ENCODE measurements around the gene B3GALT6. TPM values are rescaled to one million over a fixed set of nuclear protein-coding genes. Genes with fewer than 3 reads are reported as not detected.
A peak's percentile ranks its signal among the peaks of the same experiment; 100 is the strongest.

Gene B3GALT6
- total and polyA plus RNA-seq, 7 experiments from 2014 or later = 7.2 to 29.0 (median 12.7) TPM

- H3K27ac Mint-ChIP-seq = no peak overlapping the region
Observed at GRCh38 chr1:1197551-1198422, 34.2 kb upstream of the B3GALT6 start.

GRCh38 chr1:1198423-1199140 is 33.5 kb upstream of the B3GALT6 start:
- H3K36me3 Mint-ChIP-seq = peaks cover 0 to 14% (median 0%) of the 10 kb centered on the region in 5 donors
- Histone ChIP-seq H3K27me3 (ENCODE audit: control insufficient read depth in 2 of 2, insufficient read depth in 2 of 2, low read length in 2 of 2) (no peaks in the 10 kb centered on the region), H3K9me3 (ENCODE audit: control insufficient read depth in 2 of 3, low read length in 3 of 3) (no peaks in the 10 kb centered on the region), H3K4me3 (ENCODE audit: low read length) (no peak overlapping the region), H3K36me3 (ENCODE audit: control insufficient read depth in 2 of 3, insufficient read depth in 3 of 3, low read length in 3 of 3) (no peaks in the 10 kb centered on the region), H3K4me1 (ENCODE audit: control insufficient read depth in 2 of 2, insufficient read depth in 2 of 2, low read length in 2 of 2) (no peaks in the 10 kb centered on the region), H3K27ac (ENCODE audit: low read depth, low read length) (no peak overlapping the region)
- H3K27me3 Mint-ChIP-seq = no peaks in the 10 kb centered on the region
- H3K4me1 Mint-ChIP-seq = peaks cover 0 to 11% (median 0%) of the 10 kb centered on the region in 7 donors
- ChIA-PET CTCF (no interaction called here), POLR2A (no interaction called here)
- DNase-seq (no peak), ATAC-seq (no peak)
- no peak overlapping the region for H3K27ac Mint-ChIP-seq
- intact Hi-C loops (cut with micrococcal nuclease) = no loop called here
- peaks cover 0 to 14% (median 7%) of the 10 kb centered on the region in 11 donors for H3K9me3 Mint-ChIP-seq
- no peak overlapping the region for H3K4me3 Mint-ChIP-seq

More at GRCh38 chr1:1197551-1198422, 34.2 kb upstream of the B3GALT6 start:
- no peaks in the 10 kb centered on the region for H3K36me3 ChIP-seq (ENCODE audit: control insufficient read depth in 2 of 3, insufficient read depth in 3 of 3, low read length in 3 of 3)
- no peak overlapping the region for H3K4me3 Mint-ChIP-seq
- ChIA-PET CTCF (no interaction called here), POLR2A (no interaction called here)
- H3K27me3 Mint-ChIP-seq = no peaks in the 10 kb centered on the region
- H3K9me3 Mint-ChIP-seq = peaks cover 0 to 14% (median 7%) of the 10 kb centered on the region in 11 donors
- intact Hi-C loops (cut with micrococcal nuclease) = no loop called here
- H3K9me3 ChIP-seq (ENCODE audit: control insufficient read depth in 2 of 3, low read length in 3 of 3) = no peaks in the 10 kb centered on the region
- no peak overlapping the region for H3K27ac ChIP-seq (ENCODE audit: low read depth, low read length)
- no peaks in the 10 kb centered on the region for H3K4me1 ChIP-seq (ENCODE audit: control insufficient read depth in 2 of 2, insufficient read depth in 2 of 2, low read length in 2 of 2)
- no peak for ATAC-seq
- H3K4me1 Mint-ChIP-seq = peaks cover 0 to 11% (median 0%) of the 10 kb centered on the region in 7 donors
- H3K4me3 ChIP-seq (ENCODE audit: low read length) = no peak overlapping the region
- DNase-seq = no peak
- H3K27me3 ChIP-seq (ENCODE audit: control insufficient read depth in 2 of 2, insufficient read depth in 2 of 2, low read length in 2 of 2) = no peaks in the 10 kb centered on the region
- H3K36me3 Mint-ChIP-seq = peaks cover 0 to 14% (median 0%) of the 10 kb centered on the region in 5 donors

- Mint-ChIP-seq H3K9me3 (peaks cover 0 to 11% (median 7%) of the 10 kb centered on the region in 11 donors), H3K4me1 (peaks cover 0 to 11% (median 0%) of the 10 kb centered on the region in 7 donors), H3K27ac (peak overlapping the region in 8 of 9 donors; percentile 32 to 80 (median 56)), H3K27me3 (no peaks in the 10 kb centered on the region), H3K4me3 (peak overlapping the region; percentile 44 to 75 (median 54)), H3K36me3 (peaks cover 0 to 10% (median 0%) of the 10 kb centered on the region in 5 donors)
- H3K4me3 ChIP-seq (ENCODE audit: low read length) = no peak overlapping the region
- intact Hi-C loops (cut with micrococcal nuclease) = no loop called here
- DNase-seq (no peak), ATAC-seq (no peak)
- ChIA-PET CTCF (no interaction called here), POLR2A (no interaction called here)
- no peaks in the 10 kb centered on the region for H3K36me3 ChIP-seq (ENCODE audit: control insufficient read depth in 2 of 3, insufficient read depth in 3 of 3, low read length in 3 of 3)
- H3K27me3 ChIP-seq (ENCODE audit: control insufficient read depth in 2 of 2, insufficient read depth in 2 of 2, low read length in 2 of 2) = no peaks in the 10 kb centered on the region
- H3K4me1 ChIP-seq (ENCODE audit: control insufficient read depth in 2 of 2, insufficient read depth in 2 of 2, low read length in 2 of 2) = no peaks in the 10 kb centered on the region
- no peaks in the 10 kb centered on the region for H3K9me3 ChIP-seq (ENCODE audit: control insufficient read depth in 2 of 3, low read length in 3 of 3)
- H3K27ac ChIP-seq (ENCODE audit: low read depth, low read length) = peak overlapping the region; percentile 2
Observed at GRCh38 chr1:1199141-1199960, 32.7 kb upstream of the B3GALT6 start.

- Mint-ChIP-seq H3K36me3 (peaks cover 0 to 5% (median 0%) of the 10 kb centered on the region in 5 donors), H3K4me3 (peak overlapping the region; percentile 47 to 75 (median 58)), H3K27ac (peak overlapping the region in 8 of 9 donors; percentile 40 to 80 (median 74)), H3K4me1 (peaks cover 0 to 11% (median 0%) of the 10 kb centered on the region in 7 donors), H3K9me3 (peaks cover 0 to 5% (median under 1%) of the 10 kb centered on the region in 11 donors), H3K27me3 (no peaks in the 10 kb centered on the region)
- H3K27ac ChIP-seq (ENCODE audit: low read depth, low read length) = peak overlapping the region; percentile 72
- intact Hi-C loops (cut with micrococcal nuclease) = loop anchor here in 1 of 2 donors (2.0 to 5.0 kb wide), 2 partner anchors 43 to 77 kb away; no protein-coding TSS in a partner anchor
- ATAC-seq (no peak), DNase-seq (peak in 2 of 9 donors; percentile 8)
- ChIA-PET POLR2A (interaction anchor here (0.6 to 1.1 kb wide), 2 partner anchors 152 to 226 kb away, joined by 3 read pairs; no protein-coding TSS in a partner anchor), CTCF (no interaction called here)
- no peaks in the 10 kb centered on the region for H3K36me3 ChIP-seq (ENCODE audit: control insufficient read depth in 2 of 3, insufficient read depth in 3 of 3, low read length in 3 of 3)
- H3K4me1 ChIP-seq (ENCODE audit: control insufficient read depth in 2 of 2, insufficient read depth in 2 of 2, low read length in 2 of 2) = no peaks in the 10 kb centered on the region
- no peaks in the 10 kb centered on the region for H3K9me3 ChIP-seq (ENCODE audit: control insufficient read depth in 2 of 3, low read length in 3 of 3)
- no peak overlapping the region for H3K4me3 ChIP-seq (ENCODE audit: low read length)
- H3K27me3 ChIP-seq (ENCODE audit: control insufficient read depth in 2 of 2, insufficient read depth in 2 of 2, low read length in 2 of 2) = no peaks in the 10 kb centered on the region
Observed at GRCh38 chr1:1199961-1200875, 31.8 kb upstream of the B3GALT6 start.

- H3K4me3 ChIP-seq (ENCODE audit: low read length) = peak overlapping the region; percentile 24
- intact Hi-C loops (cut with micrococcal nuclease) = loop anchor here in 1 of 2 donors (1.0 to 5.0 kb wide), 4 partner anchors 30 to 78 kb away; no protein-coding TSS in a partner anchor
- POLR2A ChIA-PET = interaction anchor here (0.6 to 1.1 kb wide), 2 partner anchors 153 to 225 kb away, joined by 3 read pairs; no protein-coding TSS in a partner anchor
Observed at GRCh38 chr1:1200876-1201810, 30.9 kb upstream of the B3GALT6 start.

More at GRCh38 chr1:1200876-1201810, 30.9 kb upstream of the B3GALT6 start:
- no peaks in the 10 kb centered on the region for H3K27me3 ChIP-seq (ENCODE audit: control insufficient read depth in 2 of 2, insufficient read depth in 2 of 2, low read length in 2 of 2)
- Mint-ChIP-seq H3K4me1 (peaks cover 0 to 11% (median 0%) of the 10 kb centered on the region in 7 donors), H3K4me3 (peak overlapping the region in 9 of 10 donors; percentile 27 to 75 (median 59)), H3K9me3 (no peaks in the 10 kb centered on the region), H3K27me3 (no peaks in the 10 kb centered on the region), H3K27ac (peak overlapping the region in 5 of 9 donors; percentile 40 to 75 (median 62)), H3K36me3 (peaks cover 0 to 4% (median 0%) of the 10 kb centered on the region in 5 donors)
- ATAC-seq (peak; percentile 92), DNase-seq (peak; percentile 74 to 97 (median 83))
- no peaks in the 10 kb centered on the region for H3K36me3 ChIP-seq (ENCODE audit: control insufficient read depth in 2 of 3, insufficient read depth in 3 of 3, low read length in 3 of 3)
- peak overlapping the region; percentile 72 for H3K27ac ChIP-seq (ENCODE audit: low read depth, low read length)
- CTCF ChIA-PET = no interaction called here
- H3K9me3 ChIP-seq (ENCODE audit: control insufficient read depth in 2 of 3, low read length in 3 of 3) = no peaks in the 10 kb centered on the region
- H3K4me1 ChIP-seq (ENCODE audit: control insufficient read depth in 2 of 2, insufficient read depth in 2 of 2, low read length in 2 of 2) = no peaks in the 10 kb centered on the region
